K562 (cell line): Measurements from ENCODE around the gene FUBP3. TPM values are rescaled to one million over a fixed set of nuclear protein-coding genes. Genes with fewer than 3 reads are reported as not detected.
A peak's percentile ranks its signal among the peaks of the same experiment; 100 is the strongest.

ENCODE experiments used
- ATF7 ChIP-seq: fragments of 450-650 bp; IDR thresholded peaks from 2 replicates; pipeline ENCODE4 v1.7.1; 2014; ENCODE audit warnings: mild to moderate bottlenecking, moderate library complexity
- FOSL1 ChIP-seq: fragments of 200-800 bp; sonication (Bioruptor generic); conservative IDR thresholded peaks from 2 replicates; pipeline ENCODE4 v1.6.1; 2016; ENCODE audit warnings: missing genetic modification characterization, missing compliant biosample characterization
- GATA2 ChIP-seq: sonication (generic); formaldehyde crosslinking; IDR thresholded peaks from 2 replicates; pipeline ENCODE4 v1.4.0; 2020; ENCODE audit warnings: mild to moderate bottlenecking, missing genetic modification reagents
- JUND ChIP-seq, 2 experiments: IDR thresholded peaks; 2 replicates in 1 of 2; 3 replicates in 1 of 2; pipeline ENCODE4 v1.6.1; 2011; ENCODE audit warnings: borderline replicate concordance in 2 of 2, low read depth in 2 of 2, low read length in 2 of 2, improper control_type of control experiment in 1 of 2, missing biosample characterization in 1 of 2, missing genetic modification characterization in 1 of 2, missing genetic modification reagents in 1 of 2
- RB1 ChIP-seq: fragments of 450-650 bp; IDR thresholded peaks from 2 replicates; pipeline ENCODE4 v1.6.1; 2017; ENCODE audit warnings: low read depth, mild to moderate bottlenecking
- polyA plus RNA-seq, 8 experiments: library from polyadenylated mRNA; depleted of rRNA in 4 of 8; stranded (reverse) in 5 of 8; unstranded in 3 of 8; fragments of >200 nt; fragmentation: Nextera tagmentation in 2 of 8; fragmentation: Illumina TruSeq in 1 of 8; extraction: Ambion mirVana in 2 of 8; extraction: Trizol in 1 of 8; gene quantifications; 2 replicates each; pipeline versions ENCODE4 v1.2.1 to v1.2.3, GENCODE V29; 2011 to 2014; ENCODE audit warnings: inconsistent platforms in 1 of 8, missing spikeins in 1 of 8
- total RNA-seq, 7 experiments: library from RNA; depleted of rRNA in 6 of 7; stranded (reverse); fragments of >200 nt in 6 of 7; fragmentation: Illumina TruSeq in 2 of 7; extraction: Trizol in 2 of 7; gene quantifications; 2 replicates each; pipeline versions ENCODE4 v1.2.1 to v1.2.3, GENCODE V29; 2011 to 2021; ENCODE audit warnings: low replicate concordance in 1 of 7
- TF ChIP-seq, protein P1 (sequence below), 2 experiments: fragments of 450-650 bp in 1 of 2; sonication (generic) in 1 of 2; formaldehyde crosslinking in 1 of 2; IDR thresholded peaks; 2 replicates each; pipeline versions ENCODE4 v1.7.1 to v1.9.0; 2016 to 2022; ENCODE audit warnings: inconsistent platforms in 1 of 2, mild to moderate bottlenecking in 1 of 2, missing genetic modification reagents in 1 of 2
- TF ChIP-seq, protein P2 (sequence below): fragments of 450-650 bp; IDR thresholded peaks from 2 replicates; pipeline ENCODE4 v1.7.1; 2018; ENCODE audit warnings: mild to moderate bottlenecking, low read depth; ENCODE audit not compliant: partially characterized antibody

Gene FUBP3
- total and polyA plus RNA-seq, 9 of the 15 experiments (the other 6 are each of a cell fraction or from before 2014, with no cell fraction given), result 3.0 to 64.0 (median 48.1) TPM

DNA sequence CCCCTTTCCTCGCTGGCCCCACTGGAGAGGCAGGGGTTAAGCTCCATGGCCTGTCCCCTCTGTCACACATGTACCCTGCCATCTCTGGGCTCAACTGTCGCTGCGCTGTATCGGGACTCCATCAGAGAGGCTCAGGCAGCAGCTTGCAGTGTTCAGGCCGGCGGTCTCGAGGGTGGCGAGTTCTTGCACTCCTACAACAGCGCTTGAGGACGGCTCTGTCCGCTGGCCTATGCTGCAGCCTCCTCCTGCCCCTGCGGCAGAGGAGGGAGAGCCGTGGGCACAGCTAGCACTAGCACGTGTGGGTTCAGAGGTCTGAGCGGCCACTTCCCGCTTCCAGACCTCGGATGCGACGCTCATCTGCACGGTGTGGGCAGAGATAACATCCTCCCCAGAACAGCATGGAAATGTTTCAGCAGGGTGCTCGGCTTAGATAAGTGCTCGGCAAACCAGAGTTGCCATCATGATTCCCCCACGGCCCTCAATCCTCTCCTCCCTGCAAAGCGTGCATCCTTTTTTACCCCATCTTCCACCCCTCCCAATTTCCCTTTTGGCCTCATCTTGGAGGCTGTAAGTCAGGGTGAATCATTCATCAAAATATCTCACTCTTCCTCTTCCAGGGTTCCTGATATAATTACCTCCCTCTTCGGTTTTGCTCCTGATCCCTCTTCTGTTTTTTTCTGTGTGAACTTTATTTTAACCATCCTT, 41.9 kb upstream of the FUBP3 start (continued):
- TF ChIP-seq, protein P1, sequence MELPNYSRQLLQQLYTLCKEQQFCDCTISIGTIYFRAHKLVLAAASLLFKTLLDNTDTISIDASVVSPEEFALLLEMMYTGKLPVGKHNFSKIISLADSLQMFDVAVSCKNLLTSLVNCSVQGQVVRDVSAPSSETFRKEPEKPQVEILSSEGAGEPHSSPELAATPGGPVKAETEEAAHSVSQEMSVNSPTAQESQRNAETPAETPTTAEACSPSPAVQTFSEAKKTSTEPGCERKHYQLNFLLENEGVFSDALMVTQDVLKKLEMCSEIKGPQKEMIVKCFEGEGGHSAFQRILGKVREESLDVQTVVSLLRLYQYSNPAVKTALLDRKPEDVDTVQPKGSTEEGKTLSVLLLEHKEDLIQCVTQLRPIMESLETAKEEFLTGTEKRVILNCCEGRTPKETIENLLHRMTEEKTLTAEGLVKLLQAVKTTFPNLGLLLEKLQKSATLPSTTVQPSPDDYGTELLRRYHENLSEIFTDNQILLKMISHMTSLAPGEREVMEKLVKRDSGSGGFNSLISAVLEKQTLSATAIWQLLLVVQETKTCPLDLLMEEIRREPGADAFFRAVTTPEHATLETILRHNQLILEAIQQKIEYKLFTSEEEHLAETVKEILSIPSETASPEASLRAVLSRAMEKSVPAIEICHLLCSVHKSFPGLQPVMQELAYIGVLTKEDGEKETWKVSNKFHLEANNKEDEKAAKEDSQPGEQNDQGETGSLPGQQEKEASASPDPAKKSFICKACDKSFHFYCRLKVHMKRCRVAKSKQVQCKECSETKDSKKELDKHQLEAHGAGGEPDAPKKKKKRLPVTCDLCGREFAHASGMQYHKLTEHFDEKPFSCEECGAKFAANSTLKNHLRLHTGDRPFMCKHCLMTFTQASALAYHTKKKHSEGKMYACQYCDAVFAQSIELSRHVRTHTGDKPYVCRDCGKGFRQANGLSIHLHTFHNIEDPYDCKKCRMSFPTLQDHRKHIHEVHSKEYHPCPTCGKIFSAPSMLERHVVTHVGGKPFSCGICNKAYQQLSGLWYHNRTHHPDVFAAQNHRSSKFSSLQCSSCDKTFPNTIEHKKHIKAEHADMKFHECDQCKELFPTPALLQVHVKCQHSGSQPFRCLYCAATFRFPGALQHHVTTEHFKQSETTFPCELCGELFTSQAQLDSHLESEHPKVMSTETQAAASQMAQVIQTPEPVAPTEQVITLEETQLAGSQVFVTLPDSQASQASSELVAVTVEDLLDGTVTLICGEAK (IDR thresholded peaks at IDR 0.05), result peak; percentile 81
- TF ChIP-seq, protein P1 (CRISPR knock-in tag; IDR thresholded peaks at IDR 0.05), result no peak
- TF ChIP-seq GATA2 (peak; percentile 97), RB1 (peak; percentile 84), FOSL1 (tag) (peak; percentile 94), JUND (IDR thresholded peaks at IDR 0.05; ENCODE audit: borderline replicate concordance, low read depth, low read length) (peak; percentile 87), JUND (tag; IDR thresholded peaks at IDR 0.05; ENCODE audit: borderline replicate concordance, low read depth, low read length) (peak; percentile 84; the same call in 2 of the 3 replicates), ATF7 (peak; percentile 88)
- TF ChIP-seq, protein P2, sequence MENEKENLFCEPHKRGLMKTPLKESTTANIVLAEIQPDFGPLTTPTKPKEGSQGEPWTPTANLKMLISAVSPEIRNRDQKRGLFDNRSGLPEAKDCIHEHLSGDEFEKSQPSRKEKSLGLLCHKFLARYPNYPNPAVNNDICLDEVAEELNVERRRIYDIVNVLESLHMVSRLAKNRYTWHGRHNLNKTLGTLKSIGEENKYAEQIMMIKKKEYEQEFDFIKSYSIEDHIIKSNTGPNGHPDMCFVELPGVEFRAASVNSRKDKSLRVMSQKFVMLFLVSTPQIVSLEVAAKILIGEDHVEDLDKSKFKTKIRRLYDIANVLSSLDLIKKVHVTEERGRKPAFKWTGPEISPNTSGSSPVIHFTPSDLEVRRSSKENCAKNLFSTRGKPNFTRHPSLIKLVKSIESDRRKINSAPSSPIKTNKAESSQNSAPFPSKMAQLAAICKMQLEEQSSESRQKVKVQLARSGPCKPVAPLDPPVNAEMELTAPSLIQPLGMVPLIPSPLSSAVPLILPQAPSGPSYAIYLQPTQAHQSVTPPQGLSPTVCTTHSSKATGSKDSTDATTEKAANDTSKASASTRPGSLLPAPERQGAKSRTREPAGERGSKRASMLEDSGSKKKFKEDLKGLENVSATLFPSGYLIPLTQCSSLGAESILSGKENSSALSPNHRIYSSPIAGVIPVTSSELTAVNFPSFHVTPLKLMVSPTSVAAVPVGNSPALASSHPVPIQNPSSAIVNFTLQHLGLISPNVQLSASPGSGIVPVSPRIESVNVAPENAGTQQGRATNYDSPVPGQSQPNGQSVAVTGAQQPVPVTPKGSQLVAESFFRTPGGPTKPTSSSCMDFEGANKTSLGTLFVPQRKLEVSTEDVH, result peak; percentile 67
